ENCODE data around the gene ALPG.

ALPG gene

GRCh38 chr2:232411901-232412629 is 5.4 kb downstream of the ALPG start:
- Histone ChIP-seq H3K4me1 (ENCODE audit: low read depth, poor library complexity, severe bottlenecking) (no peaks in the 10 kb centered on the region), H3K27me3 (ENCODE audit: insufficient read depth, low read depth) (no peaks in the 10 kb centered on the region), H3K36me3 (ENCODE audit: insufficient read depth) (no peaks in the 10 kb centered on the region), H3K79me2 (ENCODE audit: insufficient read depth, low read depth) (no peaks in the 10 kb centered on the region), H4K20me1 (ENCODE audit: insufficient read depth) (no peaks in the 10 kb centered on the region), H3K4me2 (no peak overlapping the region), H3K27ac (no peak overlapping the region), H3K4me3 (IDR thresholded peaks at IDR 0.05; ENCODE audit: insufficient read depth, low read depth, low read length) (no peak overlapping the region), H3K9ac (no peak overlapping the region), H2AFZ (ENCODE audit: low read depth) (no peak overlapping the region)
- TF ChIP-seq, protein P1, sequence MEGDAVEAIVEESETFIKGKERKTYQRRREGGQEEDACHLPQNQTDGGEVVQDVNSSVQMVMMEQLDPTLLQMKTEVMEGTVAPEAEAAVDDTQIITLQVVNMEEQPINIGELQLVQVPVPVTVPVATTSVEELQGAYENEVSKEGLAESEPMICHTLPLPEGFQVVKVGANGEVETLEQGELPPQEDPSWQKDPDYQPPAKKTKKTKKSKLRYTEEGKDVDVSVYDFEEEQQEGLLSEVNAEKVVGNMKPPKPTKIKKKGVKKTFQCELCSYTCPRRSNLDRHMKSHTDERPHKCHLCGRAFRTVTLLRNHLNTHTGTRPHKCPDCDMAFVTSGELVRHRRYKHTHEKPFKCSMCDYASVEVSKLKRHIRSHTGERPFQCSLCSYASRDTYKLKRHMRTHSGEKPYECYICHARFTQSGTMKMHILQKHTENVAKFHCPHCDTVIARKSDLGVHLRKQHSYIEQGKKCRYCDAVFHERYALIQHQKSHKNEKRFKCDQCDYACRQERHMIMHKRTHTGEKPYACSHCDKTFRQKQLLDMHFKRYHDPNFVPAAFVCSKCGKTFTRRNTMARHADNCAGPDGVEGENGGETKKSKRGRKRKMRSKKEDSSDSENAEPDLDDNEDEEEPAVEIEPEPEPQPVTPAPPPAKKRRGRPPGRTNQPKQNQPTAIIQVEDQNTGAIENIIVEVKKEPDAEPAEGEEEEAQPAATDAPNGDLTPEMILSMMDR (conservative IDR thresholded peaks at IDR 0.05; ENCODE audit: low read depth, low read length), result no peak

GRCh38 chr2:232412986-232413385 is 6.3 kb downstream of the ALPG start:
- Histone ChIP-seq H3K4me1 (ENCODE audit: low read depth, poor library complexity, severe bottlenecking) (no peaks in the 10 kb centered on the region), H3K4me3 (IDR thresholded peaks at IDR 0.05; ENCODE audit: insufficient read depth, low read depth, low read length) (no peak overlapping the region), H3K27me3 (ENCODE audit: insufficient read depth, low read depth) (no peaks in the 10 kb centered on the region), H2AFZ (ENCODE audit: low read depth) (no peak overlapping the region), H3K4me2 (no peak overlapping the region), H3K36me3 (ENCODE audit: insufficient read depth) (no peaks in the 10 kb centered on the region), H3K9ac (no peak overlapping the region), H3K79me2 (ENCODE audit: insufficient read depth, low read depth) (no peaks in the 10 kb centered on the region), H4K20me1 (ENCODE audit: insufficient read depth) (no peaks in the 10 kb centered on the region), H3K27ac (no peak overlapping the region)
- TF ChIP-seq, protein P1 (conservative IDR thresholded peaks at IDR 0.05; ENCODE audit: low read depth, low read length), result no peak

DNA sequence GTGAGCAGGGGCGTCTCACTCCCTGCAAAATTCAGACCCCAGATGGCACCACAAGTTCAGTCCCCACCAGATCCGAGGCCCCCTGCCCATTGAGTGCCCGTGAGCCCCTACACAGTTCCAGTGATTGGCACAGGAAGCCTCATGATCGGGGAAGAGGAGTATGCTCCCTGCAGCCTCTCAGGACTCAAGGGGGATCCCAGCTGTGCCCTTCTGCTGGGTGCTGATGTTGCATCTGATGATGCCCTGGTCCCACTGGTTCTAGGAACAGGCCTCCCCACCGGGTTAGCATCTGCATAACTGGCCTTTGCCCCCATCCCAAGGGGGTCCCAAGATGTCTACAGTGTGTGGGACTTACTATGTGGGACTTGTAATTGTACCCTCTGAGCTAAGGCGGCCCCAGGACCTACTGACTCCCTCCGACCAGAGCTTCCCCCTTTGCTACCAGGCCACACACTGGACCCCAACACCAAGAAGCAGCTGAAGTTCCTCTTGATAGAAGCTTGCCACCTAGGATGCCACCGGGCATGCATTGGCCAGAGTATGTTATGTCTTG is 8.6 kb downstream of the ALPG start:
- H3K4me2 ChIP-seq, result no peak overlapping the region
- H3K4me3 ChIP-seq (IDR thresholded peaks at IDR 0.05; ENCODE audit: insufficient read depth, low read depth, low read length), result no peak overlapping the region
- no peaks in the 10 kb centered on the region for H3K36me3 ChIP-seq (ENCODE audit: insufficient read depth)
- no peak overlapping the region for H2AFZ ChIP-seq (ENCODE audit: low read depth)
- H3K27ac ChIP-seq, result no peak overlapping the region
- H3K27me3 ChIP-seq (ENCODE audit: insufficient read depth, low read depth), result no peaks in the 10 kb centered on the region
- H3K9ac ChIP-seq, result no peak overlapping the region
- no peaks in the 10 kb centered on the region for H4K20me1 ChIP-seq (ENCODE audit: insufficient read depth)
- TF ChIP-seq, protein P1 (conservative IDR thresholded peaks at IDR 0.05; ENCODE audit: low read depth, low read length), result no peak
- no peaks in the 10 kb centered on the region for H3K79me2 ChIP-seq (ENCODE audit: insufficient read depth, low read depth)
- no peaks in the 10 kb centered on the region for H3K4me1 ChIP-seq (ENCODE audit: low read depth, poor library complexity, severe bottlenecking)

DNA sequence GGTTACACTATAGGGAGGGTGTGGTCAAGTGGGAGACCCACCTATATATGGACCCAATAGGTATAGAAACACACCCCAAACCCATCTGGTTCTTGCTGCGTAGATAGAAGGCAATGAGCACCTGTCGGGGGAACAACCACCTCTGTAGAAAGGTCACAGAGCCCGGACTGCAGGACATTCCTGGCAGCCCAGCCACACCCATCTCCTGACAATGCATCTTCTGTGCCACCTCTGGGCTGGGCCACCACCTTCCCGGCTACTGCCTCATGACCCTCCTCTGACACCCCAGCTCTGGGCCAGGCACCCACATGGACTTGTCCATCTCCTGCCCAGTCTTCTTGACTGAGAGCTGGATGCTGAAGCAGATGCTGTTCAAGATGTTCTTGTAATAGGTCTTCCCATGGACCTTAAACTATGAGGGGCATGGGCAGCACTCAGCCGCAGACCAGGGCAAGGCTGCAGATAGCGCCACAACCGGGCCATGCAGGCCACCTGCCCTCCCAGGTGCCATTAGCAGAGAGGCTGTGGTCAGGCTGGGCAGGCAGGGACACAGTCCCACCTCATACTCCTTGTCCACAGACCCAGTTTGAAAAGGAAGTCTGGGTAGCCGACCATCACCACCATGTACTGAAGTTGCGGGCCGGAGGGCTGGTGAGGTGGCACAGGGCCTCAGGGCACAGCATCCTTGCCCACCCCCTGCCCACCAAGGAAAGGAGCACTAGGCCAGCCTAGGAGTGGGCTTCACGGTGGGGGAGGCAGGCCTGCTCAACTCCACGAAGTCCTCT is 9.3 kb downstream of the ALPG start:
- no peaks in the 10 kb centered on the region for H4K20me1 ChIP-seq (ENCODE audit: insufficient read depth)
- TF ChIP-seq, protein P1 (conservative IDR thresholded peaks at IDR 0.05; ENCODE audit: low read depth, low read length), result no peak
- H2AFZ ChIP-seq (ENCODE audit: low read depth), result no peak overlapping the region
- H3K4me1 ChIP-seq (ENCODE audit: low read depth, poor library complexity, severe bottlenecking), result no peaks in the 10 kb centered on the region
- H3K4me3 ChIP-seq (IDR thresholded peaks at IDR 0.05; ENCODE audit: insufficient read depth, low read depth, low read length), result no peak overlapping the region
- no peak overlapping the region for H3K27ac ChIP-seq
- H3K4me2 ChIP-seq, result no peak overlapping the region
- H3K36me3 ChIP-seq (ENCODE audit: insufficient read depth), result no peaks in the 10 kb centered on the region
- no peak overlapping the region for H3K9ac ChIP-seq
- no peaks in the 10 kb centered on the region for H3K27me3 ChIP-seq (ENCODE audit: insufficient read depth, low read depth)
- no peaks in the 10 kb centered on the region for H3K79me2 ChIP-seq (ENCODE audit: insufficient read depth, low read depth)
